ENCODE results near the gene CDKN2AIPNL.
A peak's percentile ranks its signal among the peaks of the same experiment; 100 is the strongest.

The CDKN2AIPNL gene

GRCh38 chr5:134411546-134412266, at the start of gene CDKN2AIPNL:
TSS of gene CDKN2AIPNL (minus strand) at chr5:134411881. CDS start at chr5:134411854, 27 bp downstream.
- peak; percentile 91 for DNase-seq (ENCODE audit: low spot score)

- DNase-seq (ENCODE audit: low spot score) = no peak
Measured at GRCh38 chr5:134460551-134460950, 48.9 kb upstream of the CDKN2AIPNL start.

- DNase-seq (ENCODE audit: low spot score) = no peak
Measured at GRCh38 chr5:134459491-134459890, 47.8 kb upstream of the CDKN2AIPNL start.

GRCh38 chr5:134459010-134459403, 47.3 kb upstream of the CDKN2AIPNL start:
- DNase-seq (ENCODE audit: low spot score) = no peak

- DNase-seq (ENCODE audit: low spot score) = no peak
Measured at GRCh38 chr5:134458234-134459009, 46.7 kb upstream of the CDKN2AIPNL start.

- no peak for DNase-seq (ENCODE audit: low spot score)
Measured at GRCh38 chr5:134457801-134458200, 46.1 kb upstream of the CDKN2AIPNL start.

GRCh38 chr5:134456825-134457224, 45.1 kb upstream of the CDKN2AIPNL start:
- no peak for DNase-seq (ENCODE audit: low spot score)

- DNase-seq (ENCODE audit: low spot score) = no peak
Measured at GRCh38 chr5:134455466-134455865, 43.8 kb upstream of the CDKN2AIPNL start.

GRCh38 chr5:134453016-134453415, 41.3 kb upstream of the CDKN2AIPNL start:
- DNase-seq (ENCODE audit: low spot score) = no peak

GRCh38 chr5:134451936-134452505, 40.3 kb upstream of the CDKN2AIPNL start:
- DNase-seq (ENCODE audit: low spot score) = peak; percentile 29

- no peak for DNase-seq (ENCODE audit: low spot score)
Measured at GRCh38 chr5:134451225-134451935, 39.7 kb upstream of the CDKN2AIPNL start.

GRCh38 chr5:134450374-134450773, 38.7 kb upstream of the CDKN2AIPNL start:
- DNase-seq (ENCODE audit: low spot score) = no peak

GRCh38 chr5:134449167-134449566, 37.5 kb upstream of the CDKN2AIPNL start:
- no peak for DNase-seq (ENCODE audit: low spot score)

- no peak for DNase-seq (ENCODE audit: low spot score)
Measured at GRCh38 chr5:134447815-134448520, 36.3 kb upstream of the CDKN2AIPNL start.

GRCh38 chr5:134446938-134447337, 35.3 kb upstream of the CDKN2AIPNL start:
- peak; percentile 29 for DNase-seq (ENCODE audit: low spot score)

- DNase-seq (ENCODE audit: low spot score) = no peak
Measured at GRCh38 chr5:134445856-134446818, 34.5 kb upstream of the CDKN2AIPNL start.

- DNase-seq (ENCODE audit: low spot score) = no peak
Measured at GRCh38 chr5:134444941-134445471, 33.3 kb upstream of the CDKN2AIPNL start.

GRCh38 chr5:134440201-134440755, 28.6 kb upstream of the CDKN2AIPNL start:
- DNase-seq (ENCODE audit: low spot score) = no peak

- DNase-seq (ENCODE audit: low spot score) = peak; percentile 90
Measured at GRCh38 chr5:134439210-134439654, 27.6 kb upstream of the CDKN2AIPNL start.

- no peak for DNase-seq (ENCODE audit: low spot score)
Measured at GRCh38 chr5:134438721-134439123, 27.0 kb upstream of the CDKN2AIPNL start.
